ENCODE measurements around the gene XPC. TPM values are rescaled to one million over a fixed set of nuclear protein-coding genes. Genes with fewer than 3 reads are reported as not detected.
"Not testable (repeated sequence)": the region's sequence is repeated elsewhere in the genome, so short reads cannot be mapped to it uniquely, and the experiment has no call there.

Gene XPC
- total RNA-seq, 1 donor from 2014 or later: 41.6 TPM

- DNase-seq (ENCODE audit: low read depth, low spot score): no peak
- H3K27ac Mint-ChIP-seq (ENCODE audit: unreplicated experiment): no peak overlapping the region
- H3K4me3 Mint-ChIP-seq: no peak overlapping the region
- H3K4me1 Mint-ChIP-seq: no peaks in the 10 kb centered on the region
- H3K9me3 Mint-ChIP-seq: no peaks in the 10 kb centered on the region
- no peaks in the 10 kb centered on the region for H3K27me3 Mint-ChIP-seq (ENCODE audit: low read depth)
- TF ChIP-seq CTCF (conservative IDR thresholded peaks at IDR 0.05): peak; percentile 64
- peaks cover 12% of the 10 kb centered on the region for H3K36me3 Mint-ChIP-seq (ENCODE audit: low read depth)
Observed at GRCh38 chr3:14113965-14114635, 64.3 kb downstream of the XPC start.

GRCh38 chr3:14110699-14111098 lies 67.7 kb downstream of the XPC start:
- Mint-ChIP-seq H3K4me3 (no peak overlapping the region), H3K27ac (ENCODE audit: unreplicated experiment) (no peak overlapping the region), H3K4me1 (no peaks in the 10 kb centered on the region), H3K36me3 (ENCODE audit: low read depth) (peaks cover 12% of the 10 kb centered on the region), H3K9me3 (no peaks in the 10 kb centered on the region), H3K27me3 (ENCODE audit: low read depth) (peaks cover 2% of the 10 kb centered on the region)
- TF ChIP-seq CTCF (conservative IDR thresholded peaks at IDR 0.05): no peak
- no peak for DNase-seq (ENCODE audit: low read depth, low spot score)

GRCh38 chr3:14109821-14110220 lies 68.6 kb downstream of the XPC start:
- not testable (repeated sequence) for H3K4me1 Mint-ChIP-seq; H3K27me3 Mint-ChIP-seq (ENCODE audit: low read depth); DNase-seq (ENCODE audit: low read depth, low spot score); H3K9me3 Mint-ChIP-seq; H3K27ac Mint-ChIP-seq (ENCODE audit: unreplicated experiment); H3K4me3 Mint-ChIP-seq
- peaks cover 12% of the 10 kb centered on the region for H3K36me3 Mint-ChIP-seq (ENCODE audit: low read depth)

GRCh38 chr3:14097616-14098391 lies 80.6 kb downstream of the XPC start:
- peaks cover 26% of the 10 kb centered on the region for H3K27me3 Mint-ChIP-seq (ENCODE audit: low read depth)
- TF ChIP-seq CTCF (conservative IDR thresholded peaks at IDR 0.05): no peak
- no peak for DNase-seq (ENCODE audit: low read depth, low spot score)
- no peaks in the 10 kb centered on the region for H3K36me3 Mint-ChIP-seq (ENCODE audit: low read depth)
- H3K4me3 Mint-ChIP-seq: no peak overlapping the region
- no peaks in the 10 kb centered on the region for H3K4me1 Mint-ChIP-seq
- no peak overlapping the region for H3K27ac Mint-ChIP-seq (ENCODE audit: unreplicated experiment)
- peaks cover 4% of the 10 kb centered on the region for H3K9me3 Mint-ChIP-seq

GRCh38 chr3:14096742-14097141 lies 81.7 kb downstream of the XPC start:
- DNase-seq (ENCODE audit: low read depth, low spot score): no peak
- Mint-ChIP-seq H3K27ac (ENCODE audit: unreplicated experiment) (no peak overlapping the region), H3K36me3 (ENCODE audit: low read depth) (no peaks in the 10 kb centered on the region), H3K27me3 (ENCODE audit: low read depth) (peaks cover 22% of the 10 kb centered on the region), H3K9me3 (peaks cover 4% of the 10 kb centered on the region), H3K4me3 (no peak overlapping the region), H3K4me1 (no peaks in the 10 kb centered on the region)
- no peak for TF ChIP-seq CTCF (conservative IDR thresholded peaks at IDR 0.05)

Other genes starting within 250 kb of the XPC start
- gene CHCHD4, start 53.7 kb downstream of the XPC start, total RNA-seq: 16.9 and 17.0 TPM in 2 replicates
- 42.7 and 42.9 TPM in 2 replicates for gene TMEM43, start 53.5 kb downstream of the XPC start, total RNA-seq
- gene LSM3, start 216 bp upstream of the XPC start, total RNA-seq: 18.3 and 19.1 TPM in 2 replicates
- 33.8 and 34.6 TPM in 2 replicates for gene SLC6A6, start 224.0 kb upstream of the XPC start, total RNA-seq

Data from neural crest cell (in vitro differentiated cells).